Left lung (tissue), 10 donors: ENCODE data around the gene CDK14. TPM values are rescaled to one million over a fixed set of nuclear protein-coding genes. Genes with fewer than 3 reads are reported as not detected.

Experiments
- ATAC-seq: fragments of 200-7000 bp; cut with Tn5 transposase; one replicate; pipeline ENCODE4 v1.9.1; 2020; ENCODE audit warnings: moderate library complexity
- DNase-seq, 4 donors: peaks; one replicate each; pipeline ENCODE4 v3.0.0-alpha.2; 2013 to 2020
- H3K27ac ChIP-seq, 2 donors: fragments of 200-600 bp; sonication (generic) in 1 of 2; one replicate each; pipeline versions ENCODE4 v1.5.0 to v1.8.0; 2020 to 2021
- H3K27me3 ChIP-seq, 2 donors: fragments of 200-600 bp; sonication (generic) in 1 of 2; one replicate each; pipeline versions ENCODE4 v1.5.0 to v1.8.0; 2020 to 2021
- H3K36me3 ChIP-seq, 2 donors: fragments of 200-600 bp; sonication (generic) in 1 of 2; one replicate each; pipeline versions ENCODE4 v1.5.0 to v1.8.0; 2020 to 2021
- H3K4me1 ChIP-seq, 2 donors: fragments of 200-600 bp; one replicate each; pipeline ENCODE4 v1.8.0; 2021
- H3K4me3 ChIP-seq, 2 donors: fragments of 200-600 bp; sonication (generic) in 1 of 2; one replicate each; pipeline versions ENCODE4 v1.5.0 to v1.8.0; 2020 to 2021; ENCODE audit warnings: mild to moderate bottlenecking in 1 of 2
- H3K9me3 ChIP-seq, 2 donors: fragments of 200-600 bp; sonication (generic) in 1 of 2; one replicate each; pipeline versions ENCODE4 v1.5.0 to v1.8.0; 2020 to 2021
- CTCF ChIP-seq, 2 donors: fragments of 200-600 bp; sonication (generic) in 1 of 2; IDR thresholded peaks; one replicate each; pipeline versions ENCODE4 v1.5.0 to v1.8.0; 2021; ENCODE audit warnings: antibody characterized with exemption in 2 of 2
- intact Hi-C, 2 donors: fragments of 100-400 bp; cut with DNase I; formaldehyde crosslinking; loops; one replicate each; pipeline versions ENCODE4 v1.11.2 to v1.14.2; 2022
- polyA plus RNA-seq, 6 donors: library from polyadenylated mRNA; unstranded; fragments of 120-200 nt; gene quantifications; one replicate each; pipeline ENCODE4 v1.2.1, GENCODE V29; 2013; ENCODE audit not compliant: insufficient read length in 6 of 6
- total RNA-seq, 2 donors: library from RNA; stranded (reverse); fragmentation: NEBNext Ultra II Directional; extraction: Animal tissue kit (Norgen Biotek cat#: 25700); gene quantifications; one replicate each; pipeline ENCODE4 v1.2.1, GENCODE V29; 2021
- donor health status: DM: no; HTN: yes; CAD: no.
- donor health status: DM: no; HTN: no; CAD: no.

The CDK14 gene
- total and polyA plus RNA-seq, 8 donors, result 24.1 to 45.1 (median 30.0) TPM

GRCh38 chr7:90816511-90817142 lies 220.5 kb downstream of the CDK14 start:
- Histone ChIP-seq H3K27me3 (no peaks in the 10 kb centered on the region), H3K4me3 (no peak overlapping the region), H3K4me1 (no peaks in the 10 kb centered on the region), H3K27ac (peak overlapping the region in 1 of 2 donors; percentile 5), H3K9me3 (peaks cover 0 to 7% of the 10 kb centered on the region in 2 donors), H3K36me3 (no peaks in the 10 kb centered on the region)
- TF ChIP-seq CTCF (IDR thresholded peaks at IDR 0.05), result no peak
- intact Hi-C loops, result no loop called here
- ATAC-seq (peak; percentile 53), DNase-seq (no peak)

DNA sequence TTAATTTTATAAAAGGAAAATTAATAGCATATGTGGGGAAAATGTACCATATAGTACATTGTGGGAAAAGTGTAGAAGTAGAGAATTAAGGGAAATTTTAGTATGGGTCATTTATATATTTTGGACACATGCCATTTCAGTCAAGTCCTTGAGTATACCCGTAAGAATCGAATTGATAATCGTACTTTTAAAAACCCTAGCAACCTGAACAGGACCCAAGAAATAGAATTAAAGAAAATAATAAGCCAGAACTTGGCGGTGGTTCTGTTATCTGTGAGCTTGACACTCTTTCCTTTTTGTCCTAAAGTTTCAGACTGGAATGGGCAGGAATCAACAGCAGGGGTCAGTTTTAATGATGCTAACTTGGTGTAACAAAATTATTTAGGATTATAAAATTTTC lies 221.0 kb downstream of the CDK14 start:
- ATAC-seq (no peak), DNase-seq (no peak)
- intact Hi-C loops, result no loop called here
- H3K4me3 ChIP-seq, result no peak overlapping the region
- H3K36me3 ChIP-seq, result no peaks in the 10 kb centered on the region
- TF ChIP-seq CTCF (IDR thresholded peaks at IDR 0.05), result no peak
- H3K27ac ChIP-seq, result no peak overlapping the region
- H3K4me1 ChIP-seq, result no peaks in the 10 kb centered on the region
- peaks cover 0 to 5% of the 10 kb centered on the region in 2 donors for H3K9me3 ChIP-seq
- H3K27me3 ChIP-seq, result no peaks in the 10 kb centered on the region

DNA sequence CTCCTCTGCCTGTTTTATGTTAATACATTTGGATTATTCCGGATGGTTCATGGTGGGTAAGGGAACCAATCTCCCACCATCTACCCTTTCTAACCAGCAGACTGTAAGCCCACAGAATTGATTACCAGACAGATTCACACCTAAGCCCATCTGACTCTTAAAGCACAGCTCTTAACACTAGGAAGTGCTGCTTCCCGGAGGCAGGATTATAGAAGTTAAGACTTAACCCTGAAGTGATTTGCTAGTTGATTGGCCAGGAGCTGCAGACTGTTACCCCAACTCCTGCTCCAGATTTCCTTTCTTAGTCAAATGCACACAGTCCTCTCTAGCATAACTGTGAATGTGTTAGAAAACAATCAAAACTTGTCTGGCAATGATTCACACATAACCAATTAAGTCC lies 221.7 kb downstream of the CDK14 start:
- ATAC-seq (no peak), DNase-seq (no peak)
- Histone ChIP-seq H3K36me3 (no peaks in the 10 kb centered on the region), H3K4me1 (no peaks in the 10 kb centered on the region), H3K27ac (peak overlapping the region in 1 of 2 donors; percentile 4), H3K9me3 (peaks cover 0 to 3% of the 10 kb centered on the region in 2 donors), H3K4me3 (no peak overlapping the region), H3K27me3 (no peaks in the 10 kb centered on the region)
- TF ChIP-seq CTCF (IDR thresholded peaks at IDR 0.05), result no peak
- intact Hi-C loops, result no loop called here

GRCh38 chr7:90818341-90818740 lies 222.2 kb downstream of the CDK14 start:
- Histone ChIP-seq H3K36me3 (no peaks in the 10 kb centered on the region), H3K27ac (no peak overlapping the region), H3K4me1 (no peaks in the 10 kb centered on the region), H3K4me3 (no peak overlapping the region), H3K9me3 (peaks cover 0 to 3% of the 10 kb centered on the region in 2 donors), H3K27me3 (no peaks in the 10 kb centered on the region)
- no peak for ATAC-seq
- intact Hi-C loops, result no loop called here
- no peak for DNase-seq
- no peak for TF ChIP-seq CTCF (IDR thresholded peaks at IDR 0.05)

GRCh38 chr7:90821961-90822620 lies 226.0 kb downstream of the CDK14 start:
- DNase-seq, result no peak

More at GRCh38 chr7:90821961-90822620, 226.0 kb downstream of the CDK14 start:
- Histone ChIP-seq H3K27ac (no peak overlapping the region), H3K4me3 (no peak overlapping the region), H3K27me3 (no peaks in the 10 kb centered on the region), H3K36me3 (no peaks in the 10 kb centered on the region), H3K9me3 (no peaks in the 10 kb centered on the region), H3K4me1 (no peaks in the 10 kb centered on the region)
- ATAC-seq, result no peak
- intact Hi-C loops, result no loop called here
- TF ChIP-seq CTCF (IDR thresholded peaks at IDR 0.05), result no peak
